T-cell (primary cell): ENCODE measurements around the gene C1orf87. TPM values are rescaled to one million over a fixed set of nuclear protein-coding genes. Genes with fewer than 3 reads are reported as not detected.

Experiments used
- total RNA-seq, 35 experiments: library from RNA in 6 of 35; stranded (reverse) in 6 of 35; fragments of 120-200 nt in 1 of 35; gene quantifications; one replicate each; pipeline versions ENCODE4 v1.2.1 to v1.2.4 and lab custom pipeline; 2013 to 2026

Gene C1orf87
- total RNA-seq, 5 donors from 2014 or later (not counting 1 experiment from before 2014, with no cell fraction given): not detected

Other genes starting within 250 kb of the C1orf87 start
- 1 to 10 TPM in 1 of 5 donors, under 1 TPM in 4; 0.66 to 1.8 (median 0.69) TPM for gene CYP2J2, start 147.0 kb downstream of the C1orf87 start, total RNA-seq